Activated naive CD4-positive, alpha-beta T cell treated with anti-CD3 and anti-CD28 coated beads for 36 hours (primary cell): Measurements from ENCODE around the gene SLCO4A1. TPM values are rescaled to one million over a fixed set of nuclear protein-coding genes. Genes with fewer than 3 reads are reported as not detected.

ENCODE experiments used
- CTCF ChIA-PET: fragments of 350-600 bp; sonication (Branson Sonifier 250); formaldehyde crosslinking; loops from one replicate; lab custom pipeline; 2021; ENCODE audit warnings: antibody characterized with exemption; lab: Charles Lee
- DNase-seq: peaks from one replicate; pipeline ENCODE4 v3.0.0-alpha.2; 2020
- H3K27ac Mint-ChIP-seq: one replicate; pipeline ENCODE4 v1.8.0; 2021; ENCODE audit warnings: mild to moderate bottlenecking, mixed read lengths
- H3K27me3 Mint-ChIP-seq: one replicate; pipeline ENCODE4 v1.8.0; 2021; ENCODE audit warnings: low read depth, mixed read lengths
- H3K36me3 Mint-ChIP-seq: one replicate; pipeline ENCODE4 v1.8.0; 2021; ENCODE audit warnings: low read depth, mixed read lengths
- H3K4me1 Mint-ChIP-seq: one replicate; pipeline ENCODE4 v1.8.0; 2021; ENCODE audit warnings: low read depth, mixed read lengths
- H3K4me3 Mint-ChIP-seq: one replicate; pipeline ENCODE4 v1.8.0; 2021; ENCODE audit warnings: mild to moderate bottlenecking, moderate library complexity, mixed read lengths
- H3K9me3 Mint-ChIP-seq: one replicate; pipeline ENCODE4 v1.8.0; 2021; ENCODE audit warnings: mixed read lengths
- intact Hi-C: fragments of 100-400 bp; cut with micrococcal nuclease; formaldehyde crosslinking; loops from one replicate; pipeline ENCODE4 v1.15.1; 2023
- total RNA-seq, 2 experiments: library from RNA; stranded (reverse); gene quantifications; one replicate each; pipeline ENCODE4 v1.2.3, GENCODE V29; 2021

The SLCO4A1 gene
- total RNA-seq, 2 experiments from 2014 or later, result 22.4 to 22.6 TPM

DNA sequence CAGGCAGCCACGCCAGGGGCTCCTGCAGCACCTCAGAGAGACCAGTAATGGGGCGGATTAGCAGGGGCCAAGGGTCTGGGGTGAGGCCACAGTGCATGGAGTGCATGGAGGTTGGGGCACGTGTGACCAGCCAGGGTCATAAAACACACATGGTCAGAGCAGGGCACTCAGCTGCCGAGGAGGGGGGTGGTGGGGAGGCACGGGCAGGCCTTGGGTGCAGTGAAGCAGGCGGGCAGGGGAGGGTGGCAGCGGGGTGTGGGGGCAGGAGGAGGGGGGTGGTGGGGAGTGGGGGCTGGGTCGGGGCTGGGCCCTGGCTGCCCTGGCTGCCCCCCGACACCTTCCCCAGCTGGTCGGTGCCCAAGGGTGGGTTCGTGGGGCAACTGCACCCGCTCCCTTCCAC lies 42.7 kb downstream of the SLCO4A1 start:
- intact Hi-C loops, result no loop called here
- Mint-ChIP-seq H3K4me1 (peaks cover 8% of the 10 kb centered on the region), H3K9me3 (peaks cover 3% of the 10 kb centered on the region), H3K4me3 (no peak overlapping the region), H3K27me3 (peaks cover 6% of the 10 kb centered on the region), H3K27ac (no peak overlapping the region), H3K36me3 (no peaks in the 10 kb centered on the region)
- no peak for DNase-seq
- CTCF ChIA-PET, result interaction anchor here (2.3 kb wide), 1 partner anchor 123 kb away, joined by 6 read pairs; no protein-coding TSS in a partner anchor

DNA sequence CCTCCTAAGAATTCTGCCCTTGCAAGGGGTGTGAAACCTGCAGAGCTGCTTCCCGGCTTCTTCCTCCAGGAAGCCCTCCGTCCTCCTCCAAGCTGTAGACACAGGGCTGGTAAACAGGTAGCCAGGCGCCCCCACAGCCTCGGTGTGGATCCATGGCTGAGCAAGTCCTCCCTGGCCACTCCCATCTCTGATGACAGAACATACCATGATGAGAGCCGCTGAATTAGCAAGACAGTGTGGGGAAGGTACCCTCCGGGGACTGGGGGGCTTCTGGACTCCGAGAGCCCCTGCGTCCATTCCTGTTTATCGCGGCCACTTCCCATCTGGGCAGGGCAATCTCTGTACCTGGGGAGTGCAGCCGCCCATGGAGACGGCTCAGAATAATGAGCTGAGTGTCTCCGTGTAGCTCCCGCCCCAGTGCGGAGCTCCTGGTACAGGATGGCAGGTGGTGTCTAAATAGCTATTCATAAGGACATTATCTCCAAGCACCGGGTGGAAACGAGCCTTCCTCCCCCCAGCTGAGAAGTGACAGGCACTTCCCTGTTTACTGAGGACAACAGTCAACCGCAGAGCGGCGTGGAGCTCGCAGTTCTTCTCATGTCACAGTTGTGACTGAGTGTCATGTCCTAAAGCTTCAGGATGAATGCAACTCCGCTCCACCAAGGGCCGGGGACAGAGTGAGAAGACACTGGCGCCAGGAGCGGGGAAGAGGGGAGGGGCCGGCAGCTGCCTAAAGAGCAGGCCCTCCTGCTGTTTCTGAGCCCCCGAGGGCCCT lies 43.7 kb downstream of the SLCO4A1 start:
- H3K9me3 Mint-ChIP-seq, result no peaks in the 10 kb centered on the region
- no peaks in the 10 kb centered on the region for H3K36me3 Mint-ChIP-seq
- DNase-seq, result peak; percentile 39
- CTCF ChIA-PET, result interaction anchor here (0.5 to 2.3 kb wide), 4 partner anchors 23 to 122 kb away, joined by 3 to 6 read pairs (median 4); partner anchors contain the start of gene NTSR1
- intact Hi-C loops, result no loop called here
- peaks cover 6% of the 10 kb centered on the region for H3K27me3 Mint-ChIP-seq
- H3K27ac Mint-ChIP-seq, result no peak overlapping the region
- no peak overlapping the region for H3K4me3 Mint-ChIP-seq
- H3K4me1 Mint-ChIP-seq, result peaks cover 8% of the 10 kb centered on the region

DNA sequence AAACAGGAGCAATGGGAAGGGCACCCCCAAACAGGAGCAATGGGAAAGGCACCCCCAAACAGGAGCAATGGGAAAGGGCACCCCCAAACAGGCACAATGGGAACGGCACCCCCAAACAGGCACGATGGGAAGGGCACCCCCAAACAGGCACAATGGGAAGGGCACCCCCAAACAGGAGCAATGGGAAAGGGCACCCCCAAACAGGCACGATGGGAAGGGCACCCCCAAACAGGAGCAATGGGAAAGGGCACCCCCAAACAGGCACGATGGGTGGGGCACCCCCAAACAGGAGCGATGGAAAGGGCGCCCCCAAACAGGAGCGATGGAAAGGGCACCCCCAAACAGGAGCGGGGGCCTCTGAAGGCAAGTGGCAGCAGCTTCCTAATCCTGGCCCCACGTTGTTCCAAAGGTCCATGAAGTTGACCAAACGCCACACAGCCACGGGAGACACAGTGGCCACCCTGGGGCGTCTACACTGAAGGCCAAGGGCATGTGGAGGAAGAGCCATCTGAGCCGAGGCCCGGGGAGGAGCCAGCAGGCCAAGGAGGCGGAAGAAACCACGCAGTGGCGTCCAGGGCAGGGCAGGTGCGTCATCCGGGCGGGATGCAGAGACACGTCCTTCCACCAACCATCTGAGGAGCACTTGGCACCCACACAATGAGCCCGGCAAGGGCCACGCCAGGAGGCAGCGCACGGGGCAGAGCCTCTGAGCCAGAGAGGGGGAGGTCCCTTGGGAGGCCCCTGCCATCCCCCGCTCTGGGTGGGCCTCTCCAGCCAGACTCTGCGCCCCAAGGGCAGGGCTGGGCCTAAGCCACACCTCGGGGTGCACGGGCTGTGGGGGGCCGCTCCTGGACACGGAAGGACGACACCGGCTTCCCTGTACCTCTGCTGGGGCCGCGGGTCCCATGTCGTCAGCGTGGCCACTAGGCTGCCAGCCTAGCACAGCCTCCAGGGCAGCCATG lies 44.8 kb downstream of the SLCO4A1 start:
- Mint-ChIP-seq H3K36me3 (no peaks in the 10 kb centered on the region), H3K4me1 (peaks cover 8% of the 10 kb centered on the region), H3K9me3 (no peaks in the 10 kb centered on the region), H3K27ac (no peak overlapping the region), H3K4me3 (no peak overlapping the region), H3K27me3 (peaks cover 6% of the 10 kb centered on the region)
- no peak for DNase-seq
- intact Hi-C loops, result no loop called here
- CTCF ChIA-PET, result interaction anchor here (1.0 kb wide), 1 partner anchor 104 kb away, joined by 4 read pairs; no protein-coding TSS in a partner anchor

DNA sequence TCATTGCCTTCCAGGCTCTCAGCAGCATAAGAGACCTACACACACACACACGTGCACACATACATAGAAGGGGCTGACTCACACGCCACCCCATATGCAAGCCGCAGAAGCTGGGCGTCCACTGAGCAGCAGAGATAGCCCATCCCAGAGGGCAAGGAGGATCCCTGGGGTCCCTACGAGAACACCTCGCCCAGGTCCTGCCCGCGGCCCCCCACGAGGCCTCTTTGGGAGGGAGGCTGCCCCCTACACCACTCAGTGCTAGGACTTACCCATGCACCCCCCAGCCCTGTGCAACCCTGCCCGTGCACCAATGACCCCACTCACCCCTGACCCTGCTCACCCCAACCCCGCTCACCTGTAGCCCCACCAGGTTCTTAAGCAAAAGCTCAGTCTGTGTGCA lies 45.8 kb downstream of the SLCO4A1 start:
- DNase-seq, result no peak
- intact Hi-C loops, result no loop called here
- Mint-ChIP-seq H3K4me3 (no peak overlapping the region), H3K27ac (no peak overlapping the region), H3K27me3 (peaks cover 7% of the 10 kb centered on the region), H3K9me3 (no peaks in the 10 kb centered on the region), H3K36me3 (no peaks in the 10 kb centered on the region), H3K4me1 (peaks cover 8% of the 10 kb centered on the region)
- CTCF ChIA-PET, result interaction anchor here (1.5 kb wide), 1 partner anchor 103 kb away, joined by 4 read pairs; no protein-coding TSS in a partner anchor

DNA sequence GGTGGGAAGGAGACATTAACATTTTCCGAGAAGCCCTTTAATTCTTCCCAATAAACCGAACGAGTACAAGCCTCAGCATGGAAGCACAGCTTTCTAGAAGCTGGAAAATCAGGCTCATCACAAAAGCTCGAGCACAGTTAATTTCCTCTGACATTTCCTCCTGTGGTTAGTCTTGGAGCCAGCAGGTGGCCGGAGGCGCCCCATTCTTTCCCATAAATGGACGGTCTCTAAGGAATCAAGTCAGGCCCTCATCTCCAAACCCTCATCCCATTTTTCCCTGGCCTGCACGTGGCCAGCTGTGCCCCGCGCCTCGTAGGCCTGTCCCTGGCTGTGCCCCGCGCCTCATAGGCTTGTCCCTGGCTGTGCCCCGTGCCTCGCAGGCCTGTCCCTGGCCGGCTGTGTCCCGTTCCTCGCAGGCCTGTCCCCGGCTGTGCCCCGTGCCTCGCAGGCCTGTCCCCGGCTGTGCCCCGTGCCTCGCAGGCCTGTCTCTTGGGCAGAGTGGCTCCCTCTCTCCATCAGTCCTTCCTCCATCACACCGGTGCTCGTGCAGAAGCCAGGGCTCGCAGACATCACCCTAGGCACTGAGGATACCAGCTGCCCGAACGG lies 46.7 kb downstream of the SLCO4A1 start:
- Mint-ChIP-seq H3K4me1 (peaks cover 8% of the 10 kb centered on the region), H3K36me3 (no peaks in the 10 kb centered on the region), H3K4me3 (no peak overlapping the region), H3K27ac (no peak overlapping the region), H3K9me3 (no peaks in the 10 kb centered on the region), H3K27me3 (peaks cover 7% of the 10 kb centered on the region)
- intact Hi-C loops, result no loop called here
- CTCF ChIA-PET, result interaction anchor here (0.6 to 1.5 kb wide), 2 partner anchors 39 to 102 kb away, joined by 3 to 4 read pairs; no protein-coding TSS in a partner anchor
- no peak for DNase-seq

DNA sequence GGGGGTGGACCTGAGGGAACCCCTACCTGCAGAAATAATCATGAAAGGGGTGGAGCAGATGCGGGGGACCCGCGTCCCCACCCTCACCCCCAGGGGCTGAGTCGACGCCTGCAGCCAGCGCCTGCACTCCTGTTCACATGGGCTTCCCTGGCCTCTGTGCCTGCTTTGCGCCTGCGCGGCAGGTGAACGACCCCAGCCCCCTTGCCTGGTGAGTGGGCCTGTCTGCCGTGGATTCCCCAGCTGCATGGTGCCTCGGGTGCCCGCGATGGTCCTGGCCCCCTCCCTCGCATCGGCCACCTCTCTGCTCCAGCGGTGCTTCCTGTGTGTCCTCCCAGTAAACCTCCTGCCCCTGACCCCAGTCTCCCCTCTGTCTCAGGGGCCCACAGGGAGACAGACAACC lies 47.6 kb downstream of the SLCO4A1 start:
- no peak overlapping the region for H3K27ac Mint-ChIP-seq
- CTCF ChIA-PET, result interaction anchor here (1.5 kb wide), 1 partner anchor 102 kb away, joined by 4 read pairs; no protein-coding TSS in a partner anchor
- intact Hi-C loops, result no loop called here
- H3K36me3 Mint-ChIP-seq, result no peaks in the 10 kb centered on the region
- no peaks in the 10 kb centered on the region for H3K9me3 Mint-ChIP-seq
- peaks cover 8% of the 10 kb centered on the region for H3K4me1 Mint-ChIP-seq
- DNase-seq, result no peak
- H3K27me3 Mint-ChIP-seq, result peaks cover 7% of the 10 kb centered on the region
- H3K4me3 Mint-ChIP-seq, result no peak overlapping the region

DNA sequence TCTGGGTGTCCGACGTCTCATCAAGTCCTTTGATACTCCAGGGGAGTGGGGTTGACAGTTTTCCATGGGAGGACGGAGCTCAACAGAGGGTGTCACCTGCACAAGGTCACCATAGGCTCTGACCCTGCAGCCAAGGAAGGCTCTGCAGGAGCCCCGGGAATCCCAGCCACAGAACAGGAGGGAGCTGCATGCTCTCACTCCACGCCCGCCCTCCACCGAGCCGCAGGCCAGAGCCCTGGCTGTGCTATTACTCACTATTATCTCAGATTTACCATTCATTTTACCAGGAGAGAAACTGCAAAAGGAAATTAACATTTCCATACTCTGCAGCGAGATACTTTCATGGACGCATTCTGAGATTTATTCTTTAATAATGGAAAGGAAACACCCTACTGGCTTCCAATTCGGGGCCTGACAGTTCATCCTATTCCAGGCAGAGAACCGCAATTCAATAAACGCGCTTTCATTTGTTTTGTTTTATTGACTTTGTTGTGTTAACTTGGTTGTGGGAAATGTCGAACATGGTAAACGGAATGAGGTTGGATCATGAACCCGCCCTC lies 48.0 kb downstream of the SLCO4A1 start:
- no peak for DNase-seq
- peaks cover 6% of the 10 kb centered on the region for H3K27me3 Mint-ChIP-seq
- CTCF ChIA-PET, result no interaction called here
- no peak overlapping the region for H3K4me3 Mint-ChIP-seq
- H3K27ac Mint-ChIP-seq, result no peak overlapping the region
- intact Hi-C loops, result no loop called here
- no peaks in the 10 kb centered on the region for H3K9me3 Mint-ChIP-seq
- H3K4me1 Mint-ChIP-seq, result peaks cover 8% of the 10 kb centered on the region
- H3K36me3 Mint-ChIP-seq, result no peaks in the 10 kb centered on the region

DNA sequence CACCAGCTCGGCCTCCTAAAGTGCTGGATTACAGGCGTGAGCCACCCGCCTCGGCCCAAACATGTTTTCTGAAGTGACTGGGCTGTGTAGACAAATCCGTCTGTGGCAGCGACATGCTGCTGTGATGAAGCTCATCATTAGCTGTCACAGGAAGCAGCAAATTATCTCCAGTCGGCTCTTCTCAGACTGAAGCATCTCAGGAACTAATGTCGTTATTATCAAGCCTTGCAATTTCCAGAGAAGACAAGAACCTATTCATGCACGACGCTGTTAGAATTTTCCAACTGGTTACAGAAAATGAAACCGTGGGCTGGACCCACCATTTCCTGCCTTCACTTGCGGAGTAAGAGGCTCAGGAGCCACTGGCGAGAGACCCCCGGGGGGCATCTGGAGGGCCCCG lies 49.2 kb downstream of the SLCO4A1 start:
- peak overlapping the region; percentile 3 for H3K27ac Mint-ChIP-seq
- no peaks in the 10 kb centered on the region for H3K36me3 Mint-ChIP-seq
- CTCF ChIA-PET, result no interaction called here
- no peak for DNase-seq
- H3K4me3 Mint-ChIP-seq, result no peak overlapping the region
- intact Hi-C loops, result no loop called here
- H3K4me1 Mint-ChIP-seq, result peaks cover 2% of the 10 kb centered on the region
- H3K27me3 Mint-ChIP-seq, result peaks cover 2% of the 10 kb centered on the region
- no peaks in the 10 kb centered on the region for H3K9me3 Mint-ChIP-seq

DNA sequence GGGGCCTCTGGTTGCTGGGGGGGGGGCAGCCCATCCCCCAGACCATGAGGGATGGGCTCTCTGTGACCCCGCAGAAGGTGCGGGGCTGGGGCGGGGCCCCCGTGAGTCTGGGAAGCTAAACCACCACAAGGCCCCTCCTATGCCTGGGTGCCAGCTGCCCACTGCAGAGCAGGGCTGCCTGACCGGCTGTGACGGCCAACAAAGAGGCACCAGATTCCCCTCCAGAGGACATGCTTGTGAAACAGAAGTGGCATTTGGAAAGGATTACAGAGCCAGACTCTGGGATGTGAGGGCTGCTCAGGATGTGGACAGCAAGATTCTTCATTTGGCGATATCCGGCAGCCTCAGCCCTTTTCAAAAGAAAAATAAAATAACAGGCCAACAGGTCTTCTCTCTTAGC lies 49.9 kb downstream of the SLCO4A1 start:
- H3K4me3 Mint-ChIP-seq, result no peak overlapping the region
- intact Hi-C loops, result no loop called here
- CTCF ChIA-PET, result interaction anchor here (0.7 kb wide), 1 partner anchor 22 kb away, joined by 3 read pairs; no protein-coding TSS in a partner anchor
- H3K4me1 Mint-ChIP-seq, result peaks cover 2% of the 10 kb centered on the region
- H3K27me3 Mint-ChIP-seq, result peaks cover 2% of the 10 kb centered on the region
- H3K36me3 Mint-ChIP-seq, result no peaks in the 10 kb centered on the region
- no peak for DNase-seq
- no peak overlapping the region for H3K27ac Mint-ChIP-seq
- no peaks in the 10 kb centered on the region for H3K9me3 Mint-ChIP-seq

DNA sequence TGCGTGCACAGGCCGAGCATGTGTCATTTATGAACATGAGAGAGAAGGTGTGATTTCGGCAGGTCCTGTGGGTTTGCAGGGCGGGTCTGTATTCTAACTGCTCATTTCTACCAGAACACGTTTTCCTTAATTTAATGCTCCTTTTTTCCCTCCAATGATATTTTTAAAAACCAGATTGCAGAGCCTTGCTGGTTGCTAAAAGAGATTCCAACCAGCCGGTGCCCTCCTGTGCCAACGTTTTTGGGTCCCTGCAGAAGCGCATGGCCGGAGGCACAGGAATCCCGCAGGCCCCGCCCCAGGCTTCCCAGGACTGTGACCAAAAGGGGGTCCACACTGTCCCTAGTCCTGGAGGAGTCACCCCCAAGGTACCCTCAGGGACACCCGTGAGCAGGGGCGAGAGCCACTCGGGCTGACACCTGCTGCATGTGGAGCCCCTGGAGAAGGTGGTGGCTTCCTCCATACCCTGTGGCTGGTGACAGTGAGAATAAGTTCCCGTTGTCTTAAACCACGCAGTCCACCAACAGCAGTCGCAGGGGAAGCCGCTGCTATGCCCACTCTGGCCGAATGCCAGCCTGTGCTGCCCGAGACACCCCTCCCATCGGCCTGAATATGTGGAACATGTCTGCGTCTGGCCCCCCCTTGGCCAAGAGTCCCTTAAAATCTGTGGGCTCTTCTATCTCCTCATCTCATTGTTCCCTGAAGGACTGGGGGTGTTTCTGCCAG lies 50.7 kb downstream of the SLCO4A1 start:
- no peaks in the 10 kb centered on the region for H3K9me3 Mint-ChIP-seq
- H3K27ac Mint-ChIP-seq, result no peak overlapping the region
- DNase-seq, result no peak
- H3K27me3 Mint-ChIP-seq, result peaks cover 2% of the 10 kb centered on the region
- CTCF ChIA-PET, result no interaction called here
- H3K4me3 Mint-ChIP-seq, result no peak overlapping the region
- intact Hi-C loops, result no loop called here
- H3K4me1 Mint-ChIP-seq, result peaks cover 2% of the 10 kb centered on the region
- no peaks in the 10 kb centered on the region for H3K36me3 Mint-ChIP-seq

DNA sequence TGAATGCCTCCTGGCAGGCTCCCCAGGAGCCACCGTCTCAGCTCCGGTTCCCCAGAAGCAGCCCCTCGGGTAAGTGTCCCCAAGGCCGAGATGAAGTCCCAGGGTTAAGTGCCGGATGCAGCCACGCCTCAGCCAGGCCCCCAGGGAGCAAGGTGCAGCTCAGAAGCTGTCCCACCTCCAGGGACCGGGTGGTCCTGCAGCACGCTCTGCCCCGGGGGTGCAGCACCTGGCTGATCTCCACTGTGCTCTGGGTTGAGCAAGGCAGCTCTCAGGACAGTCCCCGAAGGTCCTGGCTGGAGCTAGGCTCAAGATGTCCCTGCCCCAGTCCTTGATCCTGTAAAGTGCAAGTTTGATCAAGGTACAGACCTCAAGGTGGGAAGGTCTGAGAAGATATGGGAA lies 51.2 kb downstream of the SLCO4A1 start:
- Mint-ChIP-seq H3K27me3 (peaks cover 2% of the 10 kb centered on the region), H3K9me3 (no peaks in the 10 kb centered on the region), H3K4me3 (no peak overlapping the region), H3K36me3 (no peaks in the 10 kb centered on the region), H3K4me1 (peaks cover 2% of the 10 kb centered on the region), H3K27ac (no peak overlapping the region)
- intact Hi-C loops, result no loop called here
- CTCF ChIA-PET, result no interaction called here
- no peak for DNase-seq
